Camera-type eye (tissue), 1 donor: Measurements from ENCODE around the gene MARCO. TPM values are rescaled to one million over a fixed set of nuclear protein-coding genes. Genes with fewer than 3 reads are reported as not detected.

Experiments
- total RNA-seq: library from RNA; depleted of rRNA; stranded (reverse); fragments of >200 nt; gene quantifications from one replicate; pipeline ENCODE4 v1.2.3, GENCODE V29; 2014

The MARCO gene
- total RNA-seq = 0.16 TPM

DNA sequence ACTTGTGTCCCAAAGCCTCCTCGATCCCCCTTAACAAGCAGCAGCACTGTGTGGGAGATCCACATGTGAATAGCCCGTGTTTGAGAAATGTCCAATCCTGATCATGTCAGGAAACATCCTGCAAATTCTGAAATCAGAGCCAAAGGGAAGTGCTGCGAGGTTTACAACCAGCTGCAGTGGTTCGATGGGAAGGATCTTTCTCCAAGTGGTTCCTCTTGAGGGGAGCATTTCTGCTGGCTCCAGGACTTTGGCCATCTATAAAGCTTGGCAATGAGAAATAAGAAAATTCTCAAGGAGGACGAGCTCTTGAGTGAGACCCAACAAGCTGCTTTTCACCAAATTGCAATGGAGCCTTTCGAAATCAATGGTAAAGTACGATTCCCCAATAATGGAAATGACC is at the start of gene MARCO:
Gene MARCO (plus strand): TSS at position 164 of the 400 bp plus-strand sequence. CDS start 107 bp downstream, at position 271.

Other genes starting within 250 kb of the MARCO start
- gene EN1, start 94.5 kb upstream of the MARCO start, total RNA-seq = 0.16 TPM
- 4.1 TPM for gene C1QL2, start 216.6 kb downstream of the MARCO start, total RNA-seq